WTC11 (cell line): ENCODE measurements around the gene OLFM4.

Experiments used
- CREB1 ChIP-seq: sonication (generic); formaldehyde crosslinking; IDR thresholded peaks from 2 replicates; pipeline ENCODE4 v1.8.0; 2023; ENCODE audit warnings: mild to moderate bottlenecking, missing genetic modification reagents
- CTCF ChIP-seq: fragments of 200-600 bp; IDR thresholded peaks from 2 replicates; pipeline ENCODE4 v1.8.0; 2022; ENCODE audit warnings: antibody characterized with exemption
- IRF2 ChIP-seq: sonication (generic); formaldehyde crosslinking; IDR thresholded peaks from 2 replicates; pipeline ENCODE4 v1.8.0; 2022; ENCODE audit warnings: low read depth, missing genetic modification reagents, borderline replicate concordance
- NFYB ChIP-seq: sonication (generic); formaldehyde crosslinking; conservative IDR thresholded peaks from 2 replicates; pipeline ENCODE4 v1.8.0; 2022; ENCODE audit warnings: low read depth, missing genetic modification reagents
- NR1H2 ChIP-seq: sonication (generic); formaldehyde crosslinking; IDR thresholded peaks from 2 replicates; pipeline ENCODE4 v1.9.0; 2021; ENCODE audit warnings: mild to moderate bottlenecking, moderate library complexity, missing genetic modification reagents
- PRRX2 ChIP-seq: fragments of 250-450 bp; sonication (Bioruptor Pico); IDR thresholded peaks from 2 replicates; pipeline ENCODE4 v1.8.0; 2021; ENCODE audit warnings: mild to moderate bottlenecking
- ZBTB43 ChIP-seq: sonication (generic); formaldehyde crosslinking; IDR thresholded peaks from 2 replicates; pipeline ENCODE4 v1.8.1; 2023; ENCODE audit warnings: mild to moderate bottlenecking, missing genetic modification reagents
- ZNF138 ChIP-seq: sonication (generic); formaldehyde crosslinking; conservative IDR thresholded peaks from 2 replicates; pipeline ENCODE4 v1.8.1; 2022; ENCODE audit warnings: mild to moderate bottlenecking, moderate library complexity, missing genetic modification reagents
- ZNF425 ChIP-seq: fragments of 250-450 bp; sonication (Bioruptor Pico); conservative IDR thresholded peaks from 2 replicates; pipeline ENCODE4 v1.9.0; 2021; ENCODE audit warnings: mild to moderate bottlenecking

- TF ChIP-seq ZNF425 (CRISPR knock-in tag) (no peak), CREB1 (CRISPR knock-in tag) (no peak), ZBTB43 (CRISPR knock-in tag) (no peak), NFYB (CRISPR knock-in tag) (no peak), CTCF (no peak), IRF2 (CRISPR knock-in tag) (no peak), NR1H2 (CRISPR knock-in tag) (no peak), ZNF138 (CRISPR knock-in tag) (no peak), PRRX2 (CRISPR knock-in tag) (no peak)
Observed at GRCh38 chr13:53068585-53069520, 40.2 kb downstream of the OLFM4 start.
